Measurements from ENCODE around the gene GALNTL6.

Gene GALNTL6

GRCh38 chr4:171978216-171978615, 165.0 kb downstream of the GALNTL6 start:
- DNase-seq (ENCODE audit: extremely low read depth, low read depth): no peak
- no peak overlapping the region for H3K4me3 ChIP-seq (replicated peaks; ENCODE audit: low read depth, low read length)
- no peak for TF ChIP-seq CTCF (IDR thresholded peaks at IDR 0.05; ENCODE audit: low read depth, low read length, missing control alignments)

- DNase-seq (ENCODE audit: extremely low read depth, low read depth): no peak
- no peak for TF ChIP-seq CTCF (IDR thresholded peaks at IDR 0.05; ENCODE audit: low read depth, low read length, missing control alignments)
- H3K4me3 ChIP-seq (replicated peaks; ENCODE audit: low read depth, low read length): no peak overlapping the region
These were observed 166.3 kb downstream of the GALNTL6 start for GRCh38 chr4:171979461-171979860.

GRCh38 chr4:171981185-171981584, 168.0 kb downstream of the GALNTL6 start:
- no peak for DNase-seq (ENCODE audit: extremely low read depth, low read depth)
- TF ChIP-seq CTCF (IDR thresholded peaks at IDR 0.05; ENCODE audit: low read depth, low read length, missing control alignments): no peak
- no peak overlapping the region for H3K4me3 ChIP-seq (replicated peaks; ENCODE audit: low read depth, low read length)

- H3K4me3 ChIP-seq (replicated peaks; ENCODE audit: low read depth, low read length): no peak overlapping the region
- no peak for TF ChIP-seq CTCF (IDR thresholded peaks at IDR 0.05; ENCODE audit: low read depth, low read length, missing control alignments)
- no peak for DNase-seq (ENCODE audit: extremely low read depth, low read depth)
These were observed 171.0 kb downstream of the GALNTL6 start for GRCh38 chr4:171983935-171984805.

- no peak for TF ChIP-seq CTCF (IDR thresholded peaks at IDR 0.05; ENCODE audit: low read depth, low read length, missing control alignments)
- H3K4me3 ChIP-seq (replicated peaks; ENCODE audit: low read depth, low read length): no peak overlapping the region
- no peak for DNase-seq (ENCODE audit: extremely low read depth, low read depth)
These were observed 171.9 kb downstream of the GALNTL6 start for GRCh38 chr4:171985129-171985528.

- no peak overlapping the region for H3K4me3 ChIP-seq (replicated peaks; ENCODE audit: low read depth, low read length)
- no peak for TF ChIP-seq CTCF (IDR thresholded peaks at IDR 0.05; ENCODE audit: low read depth, low read length, missing control alignments)
These were observed 180.0 kb downstream of the GALNTL6 start for GRCh38 chr4:171993247-171993646.

More at GRCh38 chr4:171993247-171993646, 180.0 kb downstream of the GALNTL6 start:
- no peak for DNase-seq (ENCODE audit: extremely low read depth, low read depth)
